H1 (cell line): ENCODE results near the gene PRMT2. TPM values are rescaled to one million over a fixed set of nuclear protein-coding genes. Genes with fewer than 3 reads are reported as not detected.

Source experiments
- E2F6 ChIP-seq: IDR thresholded peaks from 2 replicates; pipeline ENCODE4 v1.6.1; 2012; ENCODE audit warnings: inconsistent platforms
- EP300 ChIP-seq, 2 experiments: IDR thresholded peaks; 1 replicate in 1 of 2; 2 replicates in 1 of 2; pipeline ENCODE4 v1.6.1; 2011 to 2012; ENCODE audit warnings: low read depth in 2 of 2, low read length in 2 of 2, mild to moderate bottlenecking in 2 of 2, borderline replicate concordance in 1 of 2, inconsistent platforms in 1 of 2, moderate library complexity in 1 of 2
- PHF8 ChIP-seq: fragments of 200-600 bp; sonication (generic); conservative IDR thresholded peaks from 2 replicates; pipeline ENCODE4 v1.7.1; 2012; ENCODE audit warnings: low read depth, mild to moderate bottlenecking, inconsistent platforms, low read length, moderate library complexity
- SIRT6 ChIP-seq: IDR thresholded peaks from one replicate; pipeline ENCODE4 v1.7.1; 2012; ENCODE audit warnings: low read length, inconsistent platforms
- TEAD4 ChIP-seq: IDR thresholded peaks from 2 replicates; pipeline ENCODE4 v1.6.1; 2012; ENCODE audit warnings: low read depth, low read length, inconsistent platforms, mixed read lengths
- polyA plus RNA-seq, 7 experiments: library from polyadenylated mRNA; depleted of rRNA in 3 of 7; stranded (reverse) in 5 of 7; unstranded in 2 of 7; fragments of >200 nt in 5 of 7; fragments of 200-250 nt in 2 of 7; gene quantifications; 1 replicate in 5 of 7; 2 replicates in 1 of 7; 4 replicates in 1 of 7; pipeline versions ENCODE4 v1.2.1 to v1.2.3, GENCODE V29; 2011 to 2013; ENCODE audit warnings: missing spikeins in 2 of 7, mixed read lengths in 2 of 7
- total RNA-seq: library from RNA; stranded (reverse); fragmentation: NEBNext Ultra II Directional; extraction: Animal tissue kit (Norgen Biotek cat#: 25700); gene quantifications from 2 replicates; pipeline ENCODE4 v1.2.1, GENCODE V29; 2021

The PRMT2 gene
- total and polyA plus RNA-seq, 2 of the 8 experiments (the other 6 are each of a cell fraction or from before 2014, with no cell fraction given) = 45.8 to 59.2 TPM

- TF ChIP-seq EP300 (IDR thresholded peaks at IDR 0.05; ENCODE audit: borderline replicate concordance in 1 of 2, low read depth in 2 of 2, low read length in 2 of 2) (no peak), SIRT6 (no peak), E2F6 (no peak), PHF8 (no peak), TEAD4 (no peak)
These were observed 9.7 kb upstream of the PRMT2 start (continued) for GRCh38 chr21:46625759-46626158.
